GM21619 (cell line): ENCODE measurements around the gene PRSS27.
A peak's percentile ranks its signal among the peaks of the same experiment; 100 is the strongest.

ENCODE experiments used
- ATAC-seq: cut with Tn5 transposase; IDR thresholded peaks from one replicate; pipeline ENCODE4 v1.9.1; 2021; ENCODE audit not compliant: unreplicated experiment

PRSS27 gene

DNA sequence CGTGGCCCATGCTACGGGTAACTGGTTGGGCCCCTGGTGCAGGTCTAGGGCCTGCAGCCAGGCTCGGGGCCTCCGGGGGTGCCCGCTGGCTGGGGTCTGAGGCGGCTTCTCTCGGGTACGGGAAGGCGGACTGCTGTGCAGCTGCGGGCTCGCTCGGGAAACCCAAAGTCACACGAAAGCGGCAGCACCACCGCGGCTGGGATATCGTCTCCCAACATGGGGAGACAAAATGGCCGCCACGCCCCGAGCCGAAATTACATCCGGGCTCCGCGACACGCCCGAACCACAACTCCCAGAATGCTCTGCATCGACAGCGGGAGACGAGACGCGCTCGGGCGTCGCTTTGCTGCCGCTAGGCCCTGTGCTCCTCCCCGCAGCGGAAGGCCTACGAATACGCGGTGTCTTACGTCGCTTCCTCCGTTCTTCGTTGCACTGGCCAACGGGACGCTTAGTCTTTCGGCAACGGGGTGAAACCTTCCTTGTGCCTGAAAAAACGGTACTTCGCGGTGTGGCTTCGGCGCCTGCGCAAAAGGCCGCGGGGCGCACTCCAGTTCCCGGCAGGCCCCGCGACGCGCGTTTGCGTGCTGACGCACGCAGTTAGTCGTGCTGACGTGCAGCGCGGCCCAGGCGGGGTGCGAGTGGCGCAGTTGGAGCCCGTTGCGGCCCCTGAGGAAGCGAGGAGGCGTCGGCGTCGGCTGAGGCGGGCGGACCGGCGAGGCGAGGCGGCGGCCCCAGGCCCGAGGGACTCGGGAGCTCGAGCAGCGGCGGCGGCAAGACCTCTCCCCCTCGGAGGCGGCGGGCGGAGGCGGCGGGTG is 32.2 kb upstream of the PRSS27 start, which contains the start of gene SRRM2:
TSS of gene SRRM2 (plus strand) at position 604 of the 815 bp plus-strand sequence. CDS start 3,727 bp downstream, outside the sequence.
- ATAC-seq = peak; percentile 81

- peak; percentile 32 for ATAC-seq
Observed at GRCh38 chr16:2751577-2752034, 31.6 kb upstream of the PRSS27 start.

DNA sequence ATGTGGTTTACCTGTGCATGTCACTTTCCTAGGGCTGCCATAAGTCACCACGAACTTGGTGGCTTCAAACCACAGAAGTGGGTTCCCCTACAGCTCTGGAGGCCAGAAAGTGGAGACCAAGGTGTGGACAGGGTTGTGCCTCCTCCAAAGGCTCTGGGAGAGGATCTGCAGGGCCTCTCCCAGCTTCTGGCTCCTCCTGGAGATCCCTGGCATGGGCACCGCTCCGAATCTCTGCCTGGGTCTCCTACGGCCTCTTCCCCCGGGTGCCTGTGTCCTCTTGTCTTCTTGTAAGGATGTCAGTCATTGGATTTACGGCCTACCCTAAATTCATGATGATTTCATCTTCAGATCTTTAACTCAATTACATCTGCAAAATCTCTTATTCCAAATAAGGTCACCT is 29.9 kb upstream of the PRSS27 start:
- no peak for ATAC-seq

DNA sequence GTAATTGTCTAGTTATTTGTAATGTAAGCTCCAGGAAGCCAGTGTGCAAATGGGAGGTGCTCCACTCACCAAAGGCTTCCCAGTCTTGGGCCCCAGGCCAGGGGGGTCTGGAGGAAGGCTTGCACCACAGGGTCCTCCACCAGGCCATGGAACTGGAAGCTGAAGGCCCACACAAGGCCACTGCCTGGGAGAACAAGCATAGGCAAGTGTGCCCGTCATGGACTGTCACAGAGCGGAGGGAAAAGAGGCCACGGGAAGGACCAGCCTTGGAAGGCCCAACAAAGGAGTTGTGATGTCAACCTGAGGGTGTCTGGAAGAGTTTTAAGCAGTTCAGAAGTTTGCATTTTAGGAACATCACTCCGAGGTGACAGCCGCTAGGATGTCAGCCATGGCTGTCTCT is 29.5 kb upstream of the PRSS27 start:
- no peak for ATAC-seq

- no peak for ATAC-seq
Observed at GRCh38 chr16:2748757-2749455, 28.9 kb upstream of the PRSS27 start.

DNA sequence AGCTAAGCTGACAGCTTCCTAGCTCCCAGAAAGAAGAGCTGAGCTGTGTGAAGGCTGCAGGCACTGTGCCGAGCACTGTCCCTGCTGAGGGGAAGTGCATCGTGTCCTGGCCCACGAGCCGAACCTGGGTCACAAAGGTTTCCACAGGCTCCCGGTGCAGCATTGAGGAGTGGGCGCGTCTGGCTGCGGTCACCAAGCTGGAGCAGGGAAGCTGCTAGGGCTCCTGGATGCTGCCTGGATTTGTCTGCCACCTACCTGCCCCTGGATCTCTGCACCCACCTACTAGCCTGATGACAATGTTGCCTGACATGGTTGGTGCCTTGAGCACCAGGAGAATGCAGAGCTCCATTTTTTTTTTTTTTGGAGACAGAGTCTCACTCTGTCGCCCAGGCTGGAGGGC is 25.9 kb upstream of the PRSS27 start:
- no peak for ATAC-seq

DNA sequence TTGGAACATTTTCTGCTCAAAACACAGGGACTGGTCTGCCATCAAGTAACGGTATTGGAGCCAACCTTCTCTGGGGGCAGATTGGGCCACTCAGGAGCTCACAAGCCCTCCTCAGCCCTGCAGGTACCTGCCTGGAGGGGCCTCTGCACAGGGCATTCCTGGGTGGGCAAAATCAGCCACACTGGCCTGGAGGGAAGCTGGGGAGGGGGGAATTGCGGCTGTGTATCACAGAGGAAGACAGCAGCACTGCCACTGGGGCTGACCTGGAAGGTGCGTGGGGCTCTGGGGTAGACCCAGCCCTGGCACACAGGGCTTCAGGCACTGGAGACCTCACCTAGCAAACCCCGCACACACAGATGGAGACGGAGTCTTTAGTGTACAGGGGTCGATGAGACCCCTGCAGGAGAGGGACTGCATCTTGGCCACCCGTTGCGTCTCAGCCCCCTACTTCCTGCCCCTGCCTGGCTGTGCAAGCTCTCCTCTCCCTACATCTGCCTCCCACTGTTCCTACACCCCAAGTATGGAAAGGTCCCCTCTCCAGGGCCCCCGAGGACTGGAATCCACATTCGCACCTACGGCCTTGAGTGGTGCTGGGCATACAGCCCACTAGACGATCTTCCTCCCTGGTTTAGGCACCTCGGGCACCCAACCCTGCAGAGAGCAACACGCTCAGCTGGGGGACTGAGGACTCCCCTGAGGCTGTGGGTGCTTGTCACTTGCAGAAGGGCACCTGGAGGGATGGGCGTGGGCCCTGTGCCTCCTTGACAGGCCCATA is 25.3 kb upstream of the PRSS27 start:
- ATAC-seq = no peak

DNA sequence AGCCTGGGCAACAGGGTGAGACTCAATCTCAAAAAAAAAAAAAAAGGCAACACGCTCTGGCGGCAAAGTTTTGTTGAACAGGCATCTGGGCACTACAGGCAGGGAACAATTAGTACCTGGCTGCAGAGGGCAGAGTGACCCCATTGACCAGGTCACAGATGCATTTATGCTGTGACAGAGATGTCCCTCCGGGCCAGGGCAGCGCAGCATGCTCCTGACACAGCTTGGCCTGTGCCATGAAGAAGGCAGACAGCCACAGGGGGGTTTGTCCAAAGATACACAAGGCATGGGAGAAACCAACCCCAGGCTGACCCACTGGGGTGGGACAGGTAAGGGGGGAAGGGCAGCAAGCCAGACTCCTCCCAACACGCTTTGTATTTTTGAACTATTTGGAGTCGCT is 24.7 kb upstream of the PRSS27 start:
- no peak for ATAC-seq

DNA sequence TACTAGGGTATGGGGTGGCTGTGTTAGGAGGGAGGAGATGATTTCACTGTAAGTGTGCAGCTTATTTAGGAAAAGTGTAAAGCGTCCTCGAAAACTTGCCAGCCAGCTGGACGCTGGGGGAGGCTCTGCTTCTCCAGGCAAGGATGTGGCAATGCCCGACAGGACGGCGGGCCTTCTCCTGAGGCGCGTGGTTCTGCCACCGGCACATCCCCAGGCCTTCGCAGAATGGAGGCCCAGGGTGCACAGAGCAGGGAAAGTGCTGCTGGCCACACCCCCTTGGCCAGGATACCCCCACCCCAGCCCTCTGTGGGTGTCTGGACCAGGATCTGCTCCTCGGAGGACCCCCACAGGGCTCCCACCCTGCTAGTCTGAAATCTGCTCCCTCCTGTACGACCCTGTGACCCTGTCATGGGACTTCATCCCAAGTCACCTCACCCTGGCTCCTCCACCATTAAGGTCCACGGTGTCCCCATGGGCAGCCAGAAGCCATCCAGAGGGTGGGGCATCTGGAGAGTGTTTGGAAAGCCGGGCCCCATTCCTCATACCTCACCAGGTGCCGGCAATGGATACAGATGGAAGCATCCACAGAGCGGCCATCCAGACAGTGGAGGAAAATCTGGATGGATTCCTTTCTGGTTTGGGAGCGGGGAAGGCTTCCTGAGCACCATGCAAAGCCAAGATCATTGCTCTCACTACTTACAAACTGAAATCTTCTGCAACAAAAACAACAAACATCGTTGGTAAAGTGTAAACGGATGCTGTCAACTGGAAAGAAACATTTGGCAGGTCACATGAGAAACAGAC is 23.2 kb upstream of the PRSS27 start:
- no peak for ATAC-seq

DNA sequence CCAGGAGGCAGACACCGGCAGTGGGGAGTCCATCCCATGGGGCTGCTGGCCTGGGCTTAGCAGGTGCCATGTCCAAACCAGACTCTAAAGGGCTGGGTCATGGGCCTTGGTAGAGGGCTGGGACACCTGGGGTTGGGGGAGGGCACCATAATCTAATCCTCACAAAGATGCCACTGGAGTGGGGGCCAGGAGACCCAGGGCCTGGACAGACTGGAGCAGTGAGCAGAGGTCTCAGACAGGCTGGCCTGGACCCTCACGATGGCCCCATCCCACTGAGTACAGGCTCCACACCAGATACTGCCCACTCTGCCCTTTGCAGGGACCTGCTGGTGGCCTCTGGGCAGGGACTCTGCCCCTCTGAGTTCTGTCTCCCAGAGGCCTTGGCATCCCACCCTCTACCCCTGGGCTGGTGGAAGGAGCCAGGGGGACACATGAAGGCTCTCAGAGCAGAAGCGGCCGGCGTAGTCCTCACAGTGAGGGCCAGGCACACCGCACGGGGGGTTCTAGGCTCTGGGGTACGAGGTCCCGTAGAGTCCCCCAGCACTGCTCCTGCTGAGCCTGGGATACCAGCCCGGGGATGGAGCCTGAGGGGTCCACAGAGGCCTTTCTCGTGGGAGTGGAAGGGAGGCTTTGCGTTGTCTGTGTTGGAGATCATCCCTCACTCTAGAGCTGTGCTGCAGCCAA is 22.4 kb upstream of the PRSS27 start:
- ATAC-seq = no peak

GRCh38 chr16:2741168-2741567 is 21.1 kb upstream of the PRSS27 start:
- ATAC-seq = no peak

GRCh38 chr16:2740476-2740875 is 20.5 kb upstream of the PRSS27 start:
- ATAC-seq = no peak

DNA sequence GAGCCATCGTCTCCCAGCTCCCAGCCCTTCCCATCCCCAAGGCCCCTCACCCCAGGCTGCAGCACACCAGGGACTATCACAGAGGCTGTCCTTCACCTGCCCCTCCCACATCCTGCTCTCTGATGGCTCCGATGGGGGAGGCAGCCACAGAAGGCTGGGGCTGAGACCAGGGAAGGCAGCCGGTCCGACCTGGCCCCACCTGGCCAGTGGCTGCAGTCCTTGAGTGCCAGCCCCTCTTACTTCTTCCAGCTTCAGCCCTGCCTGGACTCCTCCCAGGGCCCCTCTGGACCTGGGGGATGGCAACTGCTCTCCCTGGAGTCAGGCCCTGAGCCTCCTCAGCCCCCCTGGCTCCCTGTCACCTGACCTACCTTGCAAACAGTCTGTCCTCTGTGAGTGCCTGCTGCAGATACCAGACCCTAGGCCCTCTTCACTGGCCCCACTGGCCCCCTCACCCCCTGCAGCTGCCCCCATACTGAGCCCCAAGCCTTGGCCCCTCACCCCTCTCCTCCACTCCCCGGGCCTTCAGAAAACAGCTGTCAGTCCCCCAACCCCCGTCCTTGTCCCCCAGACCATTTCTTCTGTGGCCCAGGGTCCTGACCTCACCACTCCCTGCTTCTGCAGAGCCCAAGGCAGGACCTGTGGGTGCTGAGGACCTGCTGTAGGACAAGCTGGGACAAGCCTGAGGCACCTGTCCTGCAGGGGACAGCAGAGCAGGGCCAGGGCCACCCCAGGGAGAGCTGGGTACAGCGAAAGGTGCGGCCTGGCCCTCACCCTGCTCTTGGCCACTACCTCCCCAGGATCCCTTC is 19.8 kb upstream of the PRSS27 start:
- ATAC-seq = no peak

GRCh38 chr16:2738615-2739014 is 18.6 kb upstream of the PRSS27 start:
- no peak for ATAC-seq

GRCh38 chr16:2737895-2738418 is 17.9 kb upstream of the PRSS27 start:
- no peak for ATAC-seq

DNA sequence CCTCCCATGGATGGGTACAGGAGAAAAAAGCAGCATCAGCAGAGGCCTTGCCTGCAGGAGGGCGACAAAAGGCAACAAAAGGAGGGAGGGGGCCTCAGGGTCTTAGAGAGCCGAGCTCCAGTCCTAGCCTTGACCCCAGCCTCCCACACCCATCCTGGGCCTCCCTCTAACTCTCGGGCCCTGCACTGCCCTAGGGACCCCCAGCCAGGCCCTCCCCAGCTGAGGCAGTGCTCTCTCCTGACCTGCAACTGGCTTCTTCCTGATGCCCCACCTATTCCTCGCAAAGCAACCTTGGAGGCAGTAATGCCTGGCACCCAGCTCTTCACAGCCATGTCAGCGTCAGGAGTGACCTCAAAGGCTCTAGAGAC is 17.2 kb upstream of the PRSS27 start:
- no peak for ATAC-seq

DNA sequence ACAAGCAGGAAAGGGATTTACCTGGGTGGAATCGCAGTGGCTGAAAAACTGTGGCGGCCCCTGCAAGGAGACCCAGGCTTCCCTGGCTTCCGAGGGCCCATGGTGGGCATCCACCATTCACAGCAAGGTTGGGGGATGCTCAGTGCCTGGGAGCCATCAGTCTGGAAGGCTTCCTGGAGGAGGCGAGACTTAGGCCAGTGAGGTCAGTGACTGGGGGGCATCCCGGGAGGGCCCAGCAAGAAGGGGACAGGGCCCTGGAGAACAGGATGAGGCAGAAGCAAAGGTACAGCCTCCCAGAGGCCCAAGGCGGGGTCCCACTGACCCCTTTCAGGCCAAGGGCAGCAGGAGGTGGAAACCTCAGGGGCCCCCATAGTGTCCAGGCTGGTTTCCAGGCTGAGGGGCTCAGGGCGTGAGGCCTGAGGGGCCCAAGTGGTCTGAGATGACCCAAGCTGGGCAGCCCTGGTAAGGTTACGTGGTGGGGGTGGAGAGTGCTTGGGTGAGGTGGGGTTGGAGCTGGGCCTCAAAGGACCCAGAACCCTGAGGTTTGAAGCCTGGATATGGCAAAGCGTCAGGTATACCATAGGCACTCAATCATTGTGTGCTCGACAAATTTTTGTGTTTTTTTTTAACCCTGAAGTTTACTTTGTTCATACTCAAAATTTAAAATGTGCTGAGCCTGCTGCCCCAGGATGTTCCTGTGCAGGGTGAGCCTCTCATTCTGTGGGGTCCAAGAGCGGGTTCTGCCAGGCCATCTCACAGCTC is 16.6 kb upstream of the PRSS27 start:
- ATAC-seq = no peak

DNA sequence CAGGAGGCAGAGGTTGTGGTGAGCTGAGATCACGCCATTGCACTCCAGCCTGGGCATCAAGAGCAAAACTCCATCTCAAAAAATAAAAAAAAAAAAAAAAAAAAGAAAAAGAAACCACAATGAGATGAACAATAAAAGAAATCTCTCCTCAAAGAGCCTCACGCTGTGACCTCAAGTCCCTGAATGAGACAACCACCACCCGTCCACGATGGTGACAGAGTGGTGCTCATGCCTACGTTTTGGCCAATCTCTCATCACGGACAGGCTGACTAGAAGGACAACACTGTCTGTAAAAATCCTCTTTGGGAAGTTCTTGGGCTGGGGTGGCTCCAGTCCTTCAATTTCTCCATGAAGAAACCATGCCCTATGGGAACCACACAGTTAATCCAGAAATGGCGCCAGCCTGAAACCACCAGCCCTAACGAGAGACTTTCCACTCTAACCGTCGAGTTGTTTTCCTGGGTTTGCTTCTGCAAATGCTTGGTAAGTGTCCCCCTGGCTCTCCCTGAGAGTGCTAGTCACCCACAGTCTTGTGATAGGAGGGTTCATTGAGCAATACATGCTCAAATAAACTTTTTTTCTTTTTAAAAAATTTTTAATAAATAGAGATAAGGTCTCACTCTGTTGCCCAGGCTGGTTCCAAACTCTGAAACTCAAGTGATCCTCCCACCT is 15.0 kb upstream of the PRSS27 start:
- ATAC-seq = no peak
